ENCODE results near the gene FMN1.
"Not testable (repeated sequence)": the region's sequence is repeated elsewhere in the genome, so short reads cannot be mapped to it uniquely, and the experiment has no call there.

The FMN1 gene

GRCh38 chr15:33083232-33084081, 111.1 kb downstream of the FMN1 start:
- no peaks in the 10 kb centered on the region for H3K9me3 ChIP-seq (replicated peaks in 1 of 11)
- peaks cover 0 to 58% (median 0%) of the 10 kb centered on the region in 11 experiments; a peak in 4 of 22 replicates for H3K36me3 ChIP-seq
- H4K20me1 ChIP-seq = peaks cover 0 to 99% (median 0%) of the 10 kb centered on the region in 11 experiments; a peak in 5 of 22 replicates
- no peak overlapping the region for H3K27ac ChIP-seq
- H3K4me2 ChIP-seq = no peak overlapping the region
- no peaks in the 10 kb centered on the region for H3K27me3 ChIP-seq
- TF ChIP-seq Cebpa-rat (IDR thresholded peaks at IDR 0.05) = no peak
- peaks cover 0 to 8% (median 0%) of the 10 kb centered on the region in 10 experiments; a peak in 1 of 20 replicates for H3K4me1 ChIP-seq
- H3K9ac ChIP-seq = no peak overlapping the region
- no peak overlapping the region for H3K4me3 ChIP-seq

GRCh38 chr15:33080006-33080405, 114.5 kb downstream of the FMN1 start:
- no peak for TF ChIP-seq Cebpa-rat (IDR thresholded peaks at IDR 0.05)
- Histone ChIP-seq H3K4me3 (no peak overlapping the region), H4K20me1 (peaks cover 0 to 99% (median 0%) of the 10 kb centered on the region in 11 experiments; a peak in 5 of 22 replicates), H3K36me3 (peaks cover 0 to 56% (median 0%) of the 10 kb centered on the region in 11 experiments; a peak in 3 of 22 replicates), H3K4me1 (peaks cover 0 to 10% (median 5%) of the 10 kb centered on the region in 10 experiments; a peak in 10 of 20 replicates), H3K27me3 (no peaks in the 10 kb centered on the region), H3K27ac (no peak overlapping the region), H3K9ac (no peak overlapping the region), H3K4me2 (no peak overlapping the region), H3K9me3 (replicated peaks in 1 of 11) (no peaks in the 10 kb centered on the region)

DNA sequence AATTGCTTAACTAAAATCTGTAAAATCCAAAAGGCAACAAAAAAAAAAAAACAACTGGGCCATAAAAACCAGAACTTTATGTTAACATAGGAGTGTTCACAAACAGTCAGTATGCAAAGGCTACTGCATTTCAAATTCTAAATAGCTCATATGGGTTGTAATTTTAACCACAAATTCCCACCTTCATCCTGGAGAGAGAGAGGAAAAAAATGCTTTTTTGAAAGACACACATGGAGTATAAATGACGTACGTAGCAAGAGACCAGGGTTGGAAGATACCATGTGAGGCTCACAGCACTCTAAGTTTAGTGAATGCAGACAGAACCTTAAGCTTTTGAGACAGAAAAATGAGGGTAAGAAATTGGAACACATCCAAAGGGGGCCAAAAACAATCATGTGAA, 115.9 kb downstream of the FMN1 start:
- no peak overlapping the region for H3K4me3 ChIP-seq
- peaks cover 0 to 57% (median 0%) of the 10 kb centered on the region in 11 experiments; a peak in 4 of 22 replicates for H3K36me3 ChIP-seq

GRCh38 chr15:33076937-33077336, 117.6 kb downstream of the FMN1 start:
- no peak overlapping the region for H3K4me3 ChIP-seq
- H3K9ac ChIP-seq = no peak overlapping the region
- no peaks in the 10 kb centered on the region for H3K27me3 ChIP-seq
- peaks cover 0 to 99% (median 0%) of the 10 kb centered on the region in 11 experiments; a peak in 5 of 22 replicates for H4K20me1 ChIP-seq
- no peak for TF ChIP-seq Cebpa-rat (IDR thresholded peaks at IDR 0.05)
- no peaks in the 10 kb centered on the region for H3K9me3 ChIP-seq (replicated peaks in 1 of 11)
- H3K4me1 ChIP-seq = peaks cover 0 to 10% (median 5%) of the 10 kb centered on the region in 10 experiments; a peak in 10 of 20 replicates
- H3K36me3 ChIP-seq = peaks cover 0 to 58% (median 0%) of the 10 kb centered on the region in 11 experiments; a peak in 4 of 22 replicates
- no peak overlapping the region for H3K27ac ChIP-seq
- peak overlapping the region in 7 of 11 experiments; percentile 17 to 55 (median 37); a peak in 8 of 22 replicates for H3K4me2 ChIP-seq

More for the DNA sequence above, 115.9 kb downstream of the FMN1 start:
- no peaks in the 10 kb centered on the region for H3K9me3 ChIP-seq (replicated peaks in 1 of 11)
- no peaks in the 10 kb centered on the region for H3K27me3 ChIP-seq
- H3K4me1 ChIP-seq = peaks cover 0 to 10% (median 5%) of the 10 kb centered on the region in 10 experiments; a peak in 10 of 20 replicates
- TF ChIP-seq Cebpa-rat (IDR thresholded peaks at IDR 0.05) = no peak
- no peak overlapping the region for H3K4me2 ChIP-seq
- peaks cover 0 to 99% (median 0%) of the 10 kb centered on the region in 11 experiments; a peak in 5 of 22 replicates for H4K20me1 ChIP-seq
- H3K9ac ChIP-seq = no peak overlapping the region
- no peak overlapping the region for H3K27ac ChIP-seq

DNA sequence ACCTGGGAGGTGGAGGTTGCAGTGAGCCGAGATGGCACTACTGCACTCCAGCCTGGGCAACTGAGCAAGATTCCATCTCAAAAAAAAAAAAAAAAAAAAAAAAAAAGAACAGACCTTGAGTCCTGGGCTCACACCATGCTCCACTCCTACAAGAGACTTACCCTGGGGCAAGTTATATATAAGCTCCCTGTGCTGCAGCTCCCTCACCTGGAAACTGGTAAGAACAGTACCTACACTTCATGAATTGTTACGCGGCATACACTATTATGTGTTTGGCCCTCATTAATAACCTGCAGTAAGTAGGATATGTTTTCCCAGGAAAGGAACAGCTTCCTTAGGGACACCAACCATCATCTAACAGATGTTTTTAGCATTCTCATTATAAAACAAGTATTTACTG, 119.6 kb downstream of the FMN1 start:
- Histone ChIP-seq H3K9me3 (replicated peaks in 1 of 11) (no peaks in the 10 kb centered on the region), H3K36me3 (peaks cover 0 to 50% (median 0%) of the 10 kb centered on the region in 11 experiments; a peak in 4 of 22 replicates), H3K27ac (no peak overlapping the region), H3K4me3 (no peak overlapping the region), H3K27me3 (no peaks in the 10 kb centered on the region), H4K20me1 (peaks cover 0 to 99% (median 0%) of the 10 kb centered on the region in 11 experiments; a peak in 5 of 22 replicates), H3K9ac (no peak overlapping the region), H3K4me2 (no peak overlapping the region), H3K4me1 (peaks cover 0 to 10% (median 6%) of the 10 kb centered on the region in 10 experiments; a peak in 14 of 20 replicates)
- TF ChIP-seq Cebpa-rat (IDR thresholded peaks at IDR 0.05) = no peak

DNA sequence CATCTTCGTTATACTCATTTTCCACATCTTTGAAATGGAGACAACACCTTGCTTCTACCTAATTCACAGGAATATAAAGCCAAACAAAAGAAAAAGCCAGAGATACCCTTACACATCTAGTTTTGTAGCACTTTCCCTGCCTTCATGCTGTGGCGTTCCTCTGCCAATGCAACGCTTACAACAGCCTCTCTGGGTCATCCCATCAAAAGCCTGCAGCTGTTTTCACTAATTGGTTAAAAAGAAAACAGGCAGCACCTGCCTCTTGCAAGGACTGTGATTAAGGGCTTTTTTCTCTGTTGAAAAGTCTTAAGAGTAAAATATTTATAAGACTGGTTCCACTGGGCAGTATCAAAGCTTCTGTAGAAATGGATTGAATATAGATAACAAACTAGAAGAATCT, 120.3 kb downstream of the FMN1 start:
- no peak overlapping the region for H3K4me3 ChIP-seq
- no peak overlapping the region for H3K27ac ChIP-seq
- no peaks in the 10 kb centered on the region for H3K27me3 ChIP-seq
- H3K4me2 ChIP-seq = no peak overlapping the region
- peaks cover 4 to 16% (median 7%) of the 10 kb centered on the region in 10 experiments; a peak in 19 of 20 replicates for H3K4me1 ChIP-seq
- H4K20me1 ChIP-seq = peaks cover 0 to 99% (median 0%) of the 10 kb centered on the region in 11 experiments; a peak in 5 of 22 replicates
- H3K9me3 ChIP-seq (replicated peaks in 1 of 11) = no peaks in the 10 kb centered on the region
- TF ChIP-seq Cebpa-rat (IDR thresholded peaks at IDR 0.05) = no peak
- peaks cover 0 to 49% (median 0%) of the 10 kb centered on the region in 11 experiments; a peak in 4 of 22 replicates for H3K36me3 ChIP-seq
- no peak overlapping the region for H3K9ac ChIP-seq

GRCh38 chr15:33071451-33071850, 123.1 kb downstream of the FMN1 start:
- no peak for TF ChIP-seq Cebpa-rat (IDR thresholded peaks at IDR 0.05)
- H3K9ac ChIP-seq = no peak overlapping the region
- no peak overlapping the region for H3K27ac ChIP-seq
- 0 out of 22 replicates have a peak, but pooled peaks cover 0 to 2% (median 0%) of the 10 kb centered on the region in 11 experiments for H3K9me3 ChIP-seq (replicated peaks in 1 of 11)
- H4K20me1 ChIP-seq = peaks cover 0 to 98% (median 0%) of the 10 kb centered on the region in 11 experiments; a peak in 4 of 22 replicates
- peaks cover 21 to 42% (median 23%) of the 10 kb centered on the region in 10 experiments for H3K4me1 ChIP-seq
- no peak overlapping the region for H3K4me3 ChIP-seq
- no peaks in the 10 kb centered on the region for H3K27me3 ChIP-seq
- peaks cover 0 to 59% (median 0%) of the 10 kb centered on the region in 11 experiments; a peak in 4 of 22 replicates for H3K36me3 ChIP-seq
- no peak overlapping the region for H3K4me2 ChIP-seq

GRCh38 chr15:33069903-33070302, 124.6 kb downstream of the FMN1 start:
- H3K36me3 ChIP-seq = peaks cover 0 to 65% (median 0%) of the 10 kb centered on the region in 11 experiments; a peak in 4 of 22 replicates
- 0 out of 22 replicates have a peak overlapping the region, but pooled peaks of 1 of the 11 experiments have one; percentile 62 for H3K27ac ChIP-seq
- H4K20me1 ChIP-seq = peaks cover 0 to 98% (median 0%) of the 10 kb centered on the region in 11 experiments; a peak in 4 of 22 replicates
- H3K27me3 ChIP-seq; H3K9ac ChIP-seq; H3K9me3 ChIP-seq (replicated peaks in 1 of 11); H3K4me3 ChIP-seq: not testable (repeated sequence)
- peak overlapping the region in 2 of 11 experiments; percentile 85 to 93; a peak in 3 of 22 replicates for H3K4me2 ChIP-seq
- peaks cover 21 to 43% (median 23%) of the 10 kb centered on the region in 10 experiments for H3K4me1 ChIP-seq

All from BLaER1 treated with 17β-estradiol and CSF1 and Interleukin-3, amounts not matched to agents 10 nM and 100 nM (cell line).